ENCODE data around the gene TRIO.

TRIO gene

GRCh38 chr5:14109771-14110170 is 33.4 kb upstream of the TRIO start:
- TF ChIP-seq PPARA (CRISPR knock-in tag; IDR thresholded peaks at IDR 0.05; ENCODE audit: borderline replicate concordance) = no peak
- TF ChIP-seq CSRNP3 (CRISPR knock-in tag; IDR thresholded peaks at IDR 0.05) = no peak
- no peak for TF ChIP-seq ARNTL (CRISPR knock-in tag; IDR thresholded peaks at IDR 0.05; ENCODE audit: borderline replicate concordance, low read depth)
- TF ChIP-seq GLIS3 (CRISPR knock-in tag; IDR thresholded peaks at IDR 0.05) = no peak
- no peak for TF ChIP-seq TOX (CRISPR knock-in tag; IDR thresholded peaks at IDR 0.05; ENCODE audit: borderline replicate concordance)
- TF ChIP-seq TSHZ2 (CRISPR knock-in tag; IDR thresholded peaks at IDR 0.05) = no peak
- no peak for TF ChIP-seq PATZ1 (CRISPR knock-in tag; IDR thresholded peaks at IDR 0.05; ENCODE audit: borderline replicate concordance)
- TF ChIP-seq ISL1 (CRISPR knock-in tag; IDR thresholded peaks at IDR 0.05) = no peak
- no peak for TF ChIP-seq ZFP30 (CRISPR knock-in tag; IDR thresholded peaks at IDR 0.05)
- TF ChIP-seq ZNF8 (CRISPR knock-in tag; IDR thresholded peaks at IDR 0.05) = no peak
- TF ChIP-seq RARB (CRISPR knock-in tag; IDR thresholded peaks at IDR 0.05) = no peak
- no peak for TF ChIP-seq TCF4 (CRISPR knock-in tag; IDR thresholded peaks at IDR 0.05; ENCODE audit: borderline replicate concordance)
- TF ChIP-seq SNAI2 (CRISPR knock-in tag; IDR thresholded peaks at IDR 0.05) = no peak
- no peak for TF ChIP-seq ZFP3 (CRISPR knock-in tag; IDR thresholded peaks at IDR 0.05)
- no peak for ATAC-seq

- no peak for ATAC-seq
- TF ChIP-seq TOX (CRISPR knock-in tag; IDR thresholded peaks at IDR 0.05; ENCODE audit: borderline replicate concordance) (no peak), GLIS3 (CRISPR knock-in tag; IDR thresholded peaks at IDR 0.05) (no peak), POU6F1 (CRISPR knock-in tag; IDR thresholded peaks at IDR 0.05; ENCODE audit: borderline replicate concordance, low read depth) (no peak), CSRNP3 (CRISPR knock-in tag; IDR thresholded peaks at IDR 0.05) (no peak), PATZ1 (CRISPR knock-in tag; IDR thresholded peaks at IDR 0.05; ENCODE audit: borderline replicate concordance) (no peak), ZFP3 (CRISPR knock-in tag; IDR thresholded peaks at IDR 0.05) (no peak), RARB (CRISPR knock-in tag; IDR thresholded peaks at IDR 0.05) (no peak)
Observed at GRCh38 chr5:14110196-14110595, 32.9 kb upstream of the TRIO start.

GRCh38 chr5:14110680-14111079 is 32.5 kb upstream of the TRIO start:
- no peak for ATAC-seq
- no peak for TF ChIP-seq ESRRG (CRISPR knock-in tag; IDR thresholded peaks at IDR 0.05)
- no peak for TF ChIP-seq POU6F1 (CRISPR knock-in tag; IDR thresholded peaks at IDR 0.05; ENCODE audit: borderline replicate concordance, low read depth)
- no peak for TF ChIP-seq PPARA (CRISPR knock-in tag; IDR thresholded peaks at IDR 0.05; ENCODE audit: borderline replicate concordance)
- TF ChIP-seq RARB (CRISPR knock-in tag; IDR thresholded peaks at IDR 0.05) = no peak
- TF ChIP-seq ZNF70 (CRISPR knock-in tag; IDR thresholded peaks at IDR 0.05) = no peak
